ENCODE measurements around the gene SLC2A5. TPM values are rescaled to one million over a fixed set of nuclear protein-coding genes. Genes with fewer than 3 reads are reported as not detected.

The SLC2A5 gene
- polyA plus RNA-seq, 3 donors = 0.75 to 1.3 (median 0.81) TPM

- no peak for TF ChIP-seq CTCF (IDR thresholded peaks at IDR 0.05)
- Histone ChIP-seq H3K4me3 (replicated peaks in 1 of 3; ENCODE audit: low read depth in 2 of 3, low read length in 3 of 3) (no peak overlapping the region), H3K36me3 (replicated peaks in 1 of 2; ENCODE audit: control insufficient read depth in 1 of 2, insufficient read depth in 2 of 2, low read length in 2 of 2) (no peaks in the 10 kb centered on the region), H3K27ac (ENCODE audit: low read depth in 1 of 2, low read length in 2 of 2) (no peak overlapping the region), H3K79me2 (ENCODE audit: insufficient read depth, low read length) (no peaks in the 10 kb centered on the region), H3K9ac (ENCODE audit: insufficient read depth, low read length, poor library complexity, severe bottlenecking) (no peak overlapping the region), H3K4me2 (replicated peaks; ENCODE audit: extremely low read depth, low read length, poor library complexity, severe bottlenecking) (no peak overlapping the region), H3K9me3 (replicated peaks in 1 of 2; ENCODE audit: control insufficient read depth in 1 of 2, insufficient read depth in 1 of 2, low read length in 2 of 2) (no peaks in the 10 kb centered on the region), H3K4me1 (ENCODE audit: control insufficient read depth in 1 of 2, insufficient read depth in 2 of 2, low read length in 2 of 2) (peaks cover 4 to 5% of the 10 kb centered on the region in 2 donors), H2AFZ (ENCODE audit: insufficient read depth, low read depth, low read length, poor library complexity, severe bottlenecking) (no peak overlapping the region), H3K27me3 (ENCODE audit: control insufficient read depth in 2 of 2, insufficient read depth in 2 of 2, low read length in 2 of 2) (no peaks in the 10 kb centered on the region), H4K20me1 (ENCODE audit: insufficient read depth, low read length) (no peaks in the 10 kb centered on the region)
- H3K4me1 Mint-ChIP-seq = peaks cover 7% of the 10 kb centered on the region
- H3K27ac Mint-ChIP-seq = no peak overlapping the region
- no peak overlapping the region for H3K4me3 Mint-ChIP-seq
- peaks cover 3 to 5% (median 4%) of the 10 kb centered on the region in 3 donors for H3K27me3 Mint-ChIP-seq (ENCODE audit: low read depth in 3 of 3)
- DNase-seq = no peak
- H3K9me3 Mint-ChIP-seq = peaks cover 0 to 6% (median 0%) of the 10 kb centered on the region in 7 donors
- H3K36me3 Mint-ChIP-seq = no peaks in the 10 kb centered on the region
- 85% methylated on average over 4 of the region's 4 CpGs for WGBS (ENCODE audit: insufficient coverage)
- intact Hi-C loops (cut with micrococcal nuclease) = loop anchor here (2.0 to 5.0 kb wide), 3 partner anchors 71 to 133 kb away; no protein-coding TSS in a partner anchor
Observed at GRCh38 chr1:8989821-8990220, 79.6 kb downstream of the SLC2A5 start.

- no peak overlapping the region for H3K4me3 ChIP-seq (replicated peaks in 1 of 3; ENCODE audit: low read depth in 2 of 3, low read length in 3 of 3)
- Mint-ChIP-seq H3K4me1 (peaks cover 7% of the 10 kb centered on the region), H3K9me3 (peaks cover 0 to 6% (median 0%) of the 10 kb centered on the region in 7 donors), H3K4me3 (no peak overlapping the region), H3K27ac (no peak overlapping the region), H3K27me3 (ENCODE audit: low read depth in 3 of 3) (peaks cover 3 to 5% (median 4%) of the 10 kb centered on the region in 3 donors), H3K36me3 (no peaks in the 10 kb centered on the region)
- no peak for TF ChIP-seq CTCF (IDR thresholded peaks at IDR 0.05)
- WGBS (ENCODE audit: insufficient coverage) = 98% methylated on average over 11 of the region's 11 CpGs
- no peaks in the 10 kb centered on the region for H3K36me3 ChIP-seq (replicated peaks in 1 of 2; ENCODE audit: control insufficient read depth in 1 of 2, insufficient read depth in 2 of 2, low read length in 2 of 2)
- H2AFZ ChIP-seq (ENCODE audit: insufficient read depth, low read depth, low read length, poor library complexity, severe bottlenecking) = no peak overlapping the region
- H3K27ac ChIP-seq (ENCODE audit: low read depth in 1 of 2, low read length in 2 of 2) = no peak overlapping the region
- intact Hi-C loops (cut with micrococcal nuclease) = loop anchor here (2.0 to 5.0 kb wide), 3 partner anchors 70 to 132 kb away; no protein-coding TSS in a partner anchor
- no peaks in the 10 kb centered on the region for H4K20me1 ChIP-seq (ENCODE audit: insufficient read depth, low read length)
- no peak for DNase-seq
- no peaks in the 10 kb centered on the region for H3K27me3 ChIP-seq (ENCODE audit: control insufficient read depth in 2 of 2, insufficient read depth in 2 of 2, low read length in 2 of 2)
- peaks cover 4 to 5% of the 10 kb centered on the region in 2 donors for H3K4me1 ChIP-seq (ENCODE audit: control insufficient read depth in 1 of 2, insufficient read depth in 2 of 2, low read length in 2 of 2)
- H3K79me2 ChIP-seq (ENCODE audit: insufficient read depth, low read length) = no peaks in the 10 kb centered on the region
- no peak overlapping the region for H3K4me2 ChIP-seq (replicated peaks; ENCODE audit: extremely low read depth, low read length, poor library complexity, severe bottlenecking)
- no peaks in the 10 kb centered on the region for H3K9me3 ChIP-seq (replicated peaks in 1 of 2; ENCODE audit: control insufficient read depth in 1 of 2, insufficient read depth in 1 of 2, low read length in 2 of 2)
- no peak overlapping the region for H3K9ac ChIP-seq (ENCODE audit: insufficient read depth, low read length, poor library complexity, severe bottlenecking)
Observed at GRCh38 chr1:8989061-8989460, 80.4 kb downstream of the SLC2A5 start.
